GM12872 (cell line): ENCODE data around the gene USP2.

ENCODE experiments used
- TF ChIP-seq, protein P1 (sequence below): IDR thresholded peaks from 3 replicates; pipeline ENCODE4 v1.5.1; 2011; ENCODE audit warnings: low read depth, mild to moderate bottlenecking, low read length, moderate library complexity; ENCODE audit not compliant: insufficient read depth

USP2 gene, protein sequence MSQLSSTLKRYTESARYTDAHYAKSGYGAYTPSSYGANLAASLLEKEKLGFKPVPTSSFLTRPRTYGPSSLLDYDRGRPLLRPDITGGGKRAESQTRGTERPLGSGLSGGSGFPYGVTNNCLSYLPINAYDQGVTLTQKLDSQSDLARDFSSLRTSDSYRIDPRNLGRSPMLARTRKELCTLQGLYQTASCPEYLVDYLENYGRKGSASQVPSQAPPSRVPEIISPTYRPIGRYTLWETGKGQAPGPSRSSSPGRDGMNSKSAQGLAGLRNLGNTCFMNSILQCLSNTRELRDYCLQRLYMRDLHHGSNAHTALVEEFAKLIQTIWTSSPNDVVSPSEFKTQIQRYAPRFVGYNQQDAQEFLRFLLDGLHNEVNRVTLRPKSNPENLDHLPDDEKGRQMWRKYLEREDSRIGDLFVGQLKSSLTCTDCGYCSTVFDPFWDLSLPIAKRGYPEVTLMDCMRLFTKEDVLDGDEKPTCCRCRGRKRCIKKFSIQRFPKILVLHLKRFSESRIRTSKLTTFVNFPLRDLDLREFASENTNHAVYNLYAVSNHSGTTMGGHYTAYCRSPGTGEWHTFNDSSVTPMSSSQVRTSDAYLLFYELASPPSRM

DNA sequence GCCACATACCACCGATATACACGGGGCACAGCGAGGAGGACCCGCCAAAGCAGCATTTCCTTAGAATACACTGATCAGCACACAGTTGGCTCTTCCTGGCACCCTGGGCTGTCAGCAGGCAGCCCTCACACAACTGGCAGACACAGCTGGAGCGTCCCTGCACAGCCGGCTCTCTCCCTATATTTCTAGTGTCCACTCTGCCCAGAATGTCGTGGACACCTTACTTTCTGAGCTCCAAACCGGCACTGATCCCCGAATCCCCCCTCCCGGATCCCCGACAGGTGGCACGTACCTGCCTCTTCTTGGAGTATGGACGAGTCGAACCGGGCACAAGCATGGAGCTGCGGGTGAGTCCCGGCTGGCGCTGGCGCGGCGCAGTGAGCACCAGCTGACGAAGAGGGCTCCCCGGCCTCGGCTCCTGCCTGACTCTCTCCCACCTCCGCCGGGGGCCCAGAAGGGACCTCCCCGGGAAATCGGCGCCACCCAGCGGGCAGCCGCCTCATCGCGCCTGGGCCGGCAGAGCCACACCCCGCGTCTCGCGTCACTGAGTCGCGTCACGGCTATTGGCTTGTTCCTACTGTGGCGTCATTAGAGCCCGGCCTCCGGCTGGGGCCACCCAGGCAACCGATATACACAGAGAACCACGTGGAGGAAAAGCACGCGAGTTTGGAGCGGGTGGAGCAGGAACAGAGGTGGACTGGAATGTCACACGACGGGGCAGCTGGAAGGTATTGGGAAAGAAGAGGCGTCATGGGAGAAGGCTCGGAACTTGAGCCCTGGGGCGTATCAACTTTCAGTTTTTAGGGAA, at the start of gene USP2:
TSS of gene USP2 (minus strand) at position 510 of the 808 bp plus-strand sequence. CDS start 8,210 bp downstream, outside the sequence.
- TF ChIP-seq, protein P1, sequence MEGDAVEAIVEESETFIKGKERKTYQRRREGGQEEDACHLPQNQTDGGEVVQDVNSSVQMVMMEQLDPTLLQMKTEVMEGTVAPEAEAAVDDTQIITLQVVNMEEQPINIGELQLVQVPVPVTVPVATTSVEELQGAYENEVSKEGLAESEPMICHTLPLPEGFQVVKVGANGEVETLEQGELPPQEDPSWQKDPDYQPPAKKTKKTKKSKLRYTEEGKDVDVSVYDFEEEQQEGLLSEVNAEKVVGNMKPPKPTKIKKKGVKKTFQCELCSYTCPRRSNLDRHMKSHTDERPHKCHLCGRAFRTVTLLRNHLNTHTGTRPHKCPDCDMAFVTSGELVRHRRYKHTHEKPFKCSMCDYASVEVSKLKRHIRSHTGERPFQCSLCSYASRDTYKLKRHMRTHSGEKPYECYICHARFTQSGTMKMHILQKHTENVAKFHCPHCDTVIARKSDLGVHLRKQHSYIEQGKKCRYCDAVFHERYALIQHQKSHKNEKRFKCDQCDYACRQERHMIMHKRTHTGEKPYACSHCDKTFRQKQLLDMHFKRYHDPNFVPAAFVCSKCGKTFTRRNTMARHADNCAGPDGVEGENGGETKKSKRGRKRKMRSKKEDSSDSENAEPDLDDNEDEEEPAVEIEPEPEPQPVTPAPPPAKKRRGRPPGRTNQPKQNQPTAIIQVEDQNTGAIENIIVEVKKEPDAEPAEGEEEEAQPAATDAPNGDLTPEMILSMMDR: peak; percentile 85

DNA sequence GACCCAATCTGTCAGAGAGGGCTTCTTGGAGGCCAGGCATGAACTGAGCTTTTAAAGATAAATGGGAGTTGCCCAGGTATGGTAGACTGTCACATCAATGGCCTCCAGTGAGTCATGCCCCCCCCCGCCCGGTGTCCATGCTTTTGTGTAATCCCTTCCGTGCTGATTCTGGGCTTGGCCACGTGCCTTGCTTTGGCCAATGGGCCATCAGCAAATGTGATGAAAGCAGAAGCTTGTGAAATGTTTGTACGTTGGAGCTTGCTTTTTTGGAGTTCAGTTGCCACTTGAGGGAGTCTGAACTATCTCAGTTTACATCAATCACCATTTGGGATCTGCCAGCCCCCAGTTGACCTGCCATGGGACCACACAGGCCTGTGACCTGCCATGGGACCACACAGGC, 45.8 kb upstream of the USP2 start:
- TF ChIP-seq, protein P1: no peak

DNA sequence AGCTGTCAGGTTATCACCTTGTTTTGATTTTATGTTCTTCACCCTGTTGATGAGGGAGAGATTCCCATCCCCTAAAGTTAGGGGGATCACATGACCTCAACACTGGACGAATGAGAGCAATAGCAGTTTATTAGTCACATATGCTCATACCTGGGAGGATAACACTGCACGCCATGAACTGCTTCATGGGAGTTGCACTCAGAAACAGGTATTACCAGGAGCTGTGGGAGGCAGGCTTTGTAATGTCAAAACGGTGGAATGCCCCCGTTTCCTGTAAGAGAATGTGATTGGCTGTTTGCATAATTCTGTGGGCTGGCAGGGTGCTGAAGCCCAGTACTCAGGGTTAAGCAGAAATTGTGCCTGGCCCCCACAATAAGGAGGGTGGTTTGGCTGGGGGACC, 44.7 kb upstream of the USP2 start:
- TF ChIP-seq, protein P1: no peak

DNA sequence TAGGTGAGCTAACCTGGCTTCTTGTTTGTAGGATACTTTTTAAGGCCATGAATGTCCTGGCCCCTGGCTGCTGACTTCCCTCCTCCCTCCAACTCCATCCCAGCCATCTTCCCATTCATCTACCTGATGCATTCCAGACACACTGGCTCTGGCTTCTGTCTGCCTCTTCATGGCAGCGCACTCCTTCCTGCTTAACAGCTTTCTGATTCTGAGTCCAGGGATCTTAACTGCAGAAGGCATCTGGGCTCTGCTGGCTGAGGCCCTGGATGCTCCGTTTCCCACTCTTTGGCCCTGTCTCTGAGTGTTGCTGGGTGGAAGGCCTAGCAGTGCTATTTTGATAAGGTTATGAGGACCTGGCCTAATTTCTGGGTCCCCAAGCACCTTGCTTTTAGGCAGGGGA, 43.3 kb upstream of the USP2 start:
- TF ChIP-seq, protein P1: no peak

DNA sequence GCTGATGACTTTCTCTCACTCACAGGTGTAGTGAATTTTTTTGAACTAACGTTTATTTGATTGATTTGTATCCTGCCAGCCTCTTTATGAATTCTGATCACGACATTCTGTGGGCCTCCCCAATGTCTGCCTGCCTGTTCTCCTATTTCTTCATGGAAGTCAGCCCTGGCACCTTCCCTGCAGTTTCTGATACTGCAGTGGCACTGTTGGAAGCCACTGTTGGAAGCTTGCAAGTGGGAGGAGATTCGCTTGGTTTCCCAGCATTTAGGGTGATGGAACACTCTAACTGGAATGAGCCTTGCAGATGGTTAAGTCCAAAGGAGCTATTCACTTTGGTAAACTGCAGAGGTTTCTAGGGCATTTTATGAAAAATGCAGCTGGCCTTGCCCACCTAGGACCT, 42.8 kb upstream of the USP2 start:
- TF ChIP-seq, protein P1: no peak

DNA sequence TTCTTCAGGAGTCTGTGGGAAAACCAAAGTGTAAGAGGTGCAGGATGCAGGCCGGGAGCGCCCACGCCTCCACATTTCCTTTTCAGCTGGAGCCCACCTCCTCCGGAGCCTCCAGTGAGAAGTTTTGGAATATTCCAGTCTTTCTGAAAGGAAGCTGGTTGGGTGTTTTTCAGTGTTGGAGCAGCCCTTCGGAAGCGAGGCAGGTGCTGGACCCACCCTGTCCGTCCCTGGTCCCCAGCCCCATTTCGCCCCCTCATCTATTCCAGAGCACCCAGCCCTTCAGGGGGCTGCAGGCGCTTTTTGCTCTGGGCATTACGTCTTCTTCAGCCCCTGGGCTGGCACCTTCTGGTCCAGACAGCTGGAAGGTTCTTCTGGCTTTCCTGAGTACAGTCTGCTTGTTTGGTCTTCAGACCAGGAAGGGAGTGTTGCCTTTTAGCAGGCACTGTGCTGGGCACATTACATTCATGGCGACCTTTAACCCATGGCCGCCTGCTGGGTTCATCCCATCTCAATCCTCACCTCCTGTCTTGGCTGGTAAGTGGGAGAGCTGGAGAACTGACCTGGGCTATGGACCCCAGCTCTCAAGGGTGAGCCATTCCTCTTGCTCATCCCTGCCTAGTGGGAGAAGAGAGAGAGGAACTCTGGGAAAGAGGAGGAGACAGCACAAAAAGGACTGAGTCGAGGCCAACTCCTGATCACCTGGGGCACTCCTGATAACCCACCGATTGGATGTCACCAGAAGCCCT, 42.2 kb upstream of the USP2 start:
- TF ChIP-seq, protein P1: no peak
